Keratinocyte (primary cell): ENCODE data around the gene TMEM176B.
A peak's percentile ranks its signal among the peaks of the same experiment; 100 is the strongest.

ENCODE experiments used
- CTCF ChIP-seq, 3 experiments: IDR thresholded peaks in 1 of 3; conservative IDR thresholded peaks in 1 of 3; optimal IDR thresholded peaks in 1 of 3; 2 replicates in 2 of 3; 3 replicates in 1 of 3; pipeline versions ENCODE3 to v1.5.1; 2011; ENCODE audit warnings: low read length in 3 of 3, mild to moderate bottlenecking in 3 of 3, moderate library complexity in 2 of 3, control low read depth in 1 of 3, inconsistent platforms in 1 of 3; ENCODE audit not compliant: insufficient read depth in 2 of 3; ENCODE audit errors: extremely low read depth in 1 of 3
- EZH2 ChIP-seq: IDR thresholded peaks from one replicate; pipeline ENCODE4 v1.6.1; 2012; ENCODE audit warnings: inconsistent platforms, mild to moderate bottlenecking, low read length, moderate library complexity

- TF ChIP-seq CTCF (optimal IDR thresholded peaks at IDR 0.05 in 1 of 3, IDR thresholded peaks at IDR 0.05 in 1 of 3, conservative IDR thresholded peaks at IDR 0.05 in 1 of 3; ENCODE audit: extremely low read depth in 1 of 3, insufficient read depth in 2 of 3, low read length in 3 of 3) (peak in 1 of 3 experiments; percentile 19), EZH2 (no peak)
Observed at GRCh38 chr7:150753826-150754603, 46.1 kb downstream of the TMEM176B start.
